ENCODE measurements around the gene MNDA. TPM values are rescaled to one million over a fixed set of nuclear protein-coding genes. Genes with fewer than 3 reads are reported as not detected.
"Not testable (repeated sequence)": the region's sequence is repeated elsewhere in the genome, so short reads cannot be mapped to it uniquely, and the experiment has no call there.

The MNDA gene
- total RNA-seq, 4 donors from 2014 or later = 1.1 to 3.7 (median 3.2) TPM

GRCh38 chr1:158840236-158840635 lies 9.1 kb downstream of the MNDA start:
- WGBS, 2 donors = 64 to 70% methylated on average over 5 of the region's 5 CpGs
- H3K4me3 ChIP-seq (ENCODE audit: low read depth, poor library complexity, severe bottlenecking) = no peak overlapping the region
- DNase-seq (ENCODE audit: low spot score in 2 of 2) = no peak
- intact Hi-C loops (cut with DNase I; ENCODE audit: low total_unique reads) = no loop called here
- TF ChIP-seq POLR2A (IDR thresholded peaks at IDR 0.05) = no peak
- no peak for TF ChIP-seq CTCF (IDR thresholded peaks at IDR 0.05)

GRCh38 chr1:158864595-158864994 lies 33.4 kb downstream of the MNDA start:
- intact Hi-C loops (cut with DNase I; ENCODE audit: low total_unique reads) = no loop called here
- TF ChIP-seq CTCF (IDR thresholded peaks at IDR 0.05) (no peak), POLR2A (IDR thresholded peaks at IDR 0.05) (no peak)
- DNase-seq (ENCODE audit: low spot score in 2 of 2) = no peak
- H3K4me3 ChIP-seq (ENCODE audit: low read depth, poor library complexity, severe bottlenecking) = no peak overlapping the region
- 64 to 81% methylated on average over 4 to 6 of the region's 6 CpGs for WGBS, 2 donors

GRCh38 chr1:158870438-158870837 lies 39.3 kb downstream of the MNDA start:
- 88 to 92% methylated on average over 5 of the region's 5 CpGs for WGBS, 2 donors
- intact Hi-C loops (cut with DNase I; ENCODE audit: low total_unique reads); DNase-seq (ENCODE audit: low spot score in 2 of 2); H3K4me3 ChIP-seq (ENCODE audit: low read depth, poor library complexity, severe bottlenecking): not testable (repeated sequence)

- intact Hi-C loops (cut with DNase I; ENCODE audit: low total_unique reads) = no loop called here
- DNase-seq (ENCODE audit: low spot score in 2 of 2) = no peak
- TF ChIP-seq CTCF (IDR thresholded peaks at IDR 0.05) (no peak), POLR2A (IDR thresholded peaks at IDR 0.05) (no peak)
- 71 to 77% methylated on average over 2 of the region's 2 CpGs for WGBS, 2 donors
- H3K4me3 ChIP-seq (ENCODE audit: low read depth, poor library complexity, severe bottlenecking) = no peak overlapping the region
Measured at GRCh38 chr1:158873141-158873540, 42.0 kb downstream of the MNDA start.

GRCh38 chr1:158893654-158894053 lies 62.5 kb downstream of the MNDA start:
- no peak overlapping the region for H3K4me3 ChIP-seq (ENCODE audit: low read depth, poor library complexity, severe bottlenecking)
- intact Hi-C loops (cut with DNase I; ENCODE audit: low total_unique reads) = no loop called here
- no peak for DNase-seq (ENCODE audit: low spot score in 2 of 2)
- TF ChIP-seq CTCF (IDR thresholded peaks at IDR 0.05) = no peak

GRCh38 chr1:158898722-158899121 lies 67.6 kb downstream of the MNDA start:
- intact Hi-C loops (cut with DNase I; ENCODE audit: low total_unique reads) = no loop called here

More at GRCh38 chr1:158898722-158899121, 67.6 kb downstream of the MNDA start:
- no peak overlapping the region for H3K4me3 ChIP-seq (ENCODE audit: low read depth, poor library complexity, severe bottlenecking)
- no peak for TF ChIP-seq POLR2A (IDR thresholded peaks at IDR 0.05)
- TF ChIP-seq CTCF (IDR thresholded peaks at IDR 0.05) = no peak
- WGBS, 2 donors = 45 to 68% methylated on average over 2 of the region's 2 CpGs
- DNase-seq (ENCODE audit: low spot score in 2 of 2) = no peak

Other genes with a start within 250 kb of the MNDA start
- not detected for gene OR10Z1, start 226.1 kb upstream of the MNDA start, total RNA-seq
- gene SPTA1, start 144.6 kb upstream of the MNDA start, total RNA-seq = under 1 TPM in 1 of 4 donors, not detected in 3; 0.02 TPM
- not detected for gene OR6K2, start 130.7 kb upstream of the MNDA start, total RNA-seq
- gene OR6K3, start 110.6 kb upstream of the MNDA start, total RNA-seq = not detected
- gene OR6K6, start 76.6 kb upstream of the MNDA start, total RNA-seq = not detected
- not detected for gene OR6N1, start 59.2 kb upstream of the MNDA start, total RNA-seq
- gene OR6N2, start 50.1 kb upstream of the MNDA start, total RNA-seq = not detected
- under 1 TPM in 1 of 4 donors, not detected in 3; 0.39 TPM for gene PYHIN1, start 100.2 kb downstream of the MNDA start, total RNA-seq
- gene IFI16, start 178.6 kb downstream of the MNDA start, total RNA-seq = 10 to 100 TPM; 47.0 to 72.0 (median 50.8) TPM
- gene AIM2, start 245.4 kb downstream of the MNDA start, total RNA-seq = 1 to 10 TPM in 1 of 4 donors, under 1 TPM in 1, not detected in 2; 0.16 to 3.5 TPM